Measurements from ENCODE around the gene CCDC3.

GRCh38 chr10:12908773-12909172, 92.7 kb downstream of the CCDC3 start:
- TF ChIP-seq, protein P1, sequence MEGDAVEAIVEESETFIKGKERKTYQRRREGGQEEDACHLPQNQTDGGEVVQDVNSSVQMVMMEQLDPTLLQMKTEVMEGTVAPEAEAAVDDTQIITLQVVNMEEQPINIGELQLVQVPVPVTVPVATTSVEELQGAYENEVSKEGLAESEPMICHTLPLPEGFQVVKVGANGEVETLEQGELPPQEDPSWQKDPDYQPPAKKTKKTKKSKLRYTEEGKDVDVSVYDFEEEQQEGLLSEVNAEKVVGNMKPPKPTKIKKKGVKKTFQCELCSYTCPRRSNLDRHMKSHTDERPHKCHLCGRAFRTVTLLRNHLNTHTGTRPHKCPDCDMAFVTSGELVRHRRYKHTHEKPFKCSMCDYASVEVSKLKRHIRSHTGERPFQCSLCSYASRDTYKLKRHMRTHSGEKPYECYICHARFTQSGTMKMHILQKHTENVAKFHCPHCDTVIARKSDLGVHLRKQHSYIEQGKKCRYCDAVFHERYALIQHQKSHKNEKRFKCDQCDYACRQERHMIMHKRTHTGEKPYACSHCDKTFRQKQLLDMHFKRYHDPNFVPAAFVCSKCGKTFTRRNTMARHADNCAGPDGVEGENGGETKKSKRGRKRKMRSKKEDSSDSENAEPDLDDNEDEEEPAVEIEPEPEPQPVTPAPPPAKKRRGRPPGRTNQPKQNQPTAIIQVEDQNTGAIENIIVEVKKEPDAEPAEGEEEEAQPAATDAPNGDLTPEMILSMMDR (IDR thresholded peaks at IDR 0.05): no peak
- no peak for TF ChIP-seq POLR2AphosphoS5 (IDR thresholded peaks at IDR 0.05; ENCODE audit: low read depth, low read length)
- TF ChIP-seq SIN3A (IDR thresholded peaks at IDR 0.05; ENCODE audit: borderline replicate concordance, insufficient read depth, low read depth, low read length): no peak

All from Panc1 (cell line).